SK-N-MC (cell line): ENCODE measurements around the gene S100A13.
"Not testable (repeated sequence)": the region's sequence is repeated elsewhere in the genome, so short reads cannot be mapped to it uniquely, and the experiment has no call there.

Experiments used
- DNase-seq: peaks from one replicate; pipeline ENCODE4 v3.0.0-alpha.2; 2011; ENCODE audit warnings: low read depth, low spot score
- H3K27ac ChIP-seq: fragments of 200-600 bp; sonication (generic); 2 replicates; pipeline ENCODE4 v1.5.1; 2016; ENCODE audit warnings: mixed run types
- H3K36me3 ChIP-seq: fragments of 200-600 bp; sonication (generic); 2 replicates; pipeline ENCODE4 v1.6.1; 2017; ENCODE audit warnings: antibody characterized with exemption, low read length, mixed read lengths; ENCODE audit not compliant: insufficient read depth
- H3K4me3 ChIP-seq: fragments of 200-600 bp; sonication (generic); 2 replicates; pipeline ENCODE4 v1.5.1; 2016
- H3K9ac ChIP-seq: fragments of 200-600 bp; sonication (generic); 2 replicates; pipeline ENCODE4 v1.8.0; 2017; ENCODE audit warnings: mixed run types, mixed read lengths; ENCODE audit not compliant: insufficient read length
- H3K9me3 ChIP-seq: fragments of 200-600 bp; sonication (generic); 2 replicates; pipeline ENCODE4 v1.6.1; 2017; ENCODE audit warnings: low read depth, mild to moderate bottlenecking, antibody characterized with exemption, low read length, moderate library complexity, mixed read lengths
- EZH2 ChIP-seq: fragments of 200-600 bp; sonication (generic); IDR thresholded peaks from one replicate; pipeline ENCODE4 v1.6.1; 2017; ENCODE audit warnings: antibody characterized with exemption
- FOXP2 ChIP-seq: optimal IDR thresholded peaks from 2 replicates; pipeline ENCODE3; 2011; ENCODE audit warnings: mild to moderate bottlenecking, moderate library complexity; ENCODE audit not compliant: insufficient read depth; ENCODE audit errors: extremely low read length, control extremely low read depth
- POLR2AphosphoS5 ChIP-seq: IDR thresholded peaks from 2 replicates; pipeline ENCODE4 v1.6.1; 2012; ENCODE audit warnings: mild to moderate bottlenecking, low read depth, low read length, borderline replicate concordance

Gene S100A13

DNA sequence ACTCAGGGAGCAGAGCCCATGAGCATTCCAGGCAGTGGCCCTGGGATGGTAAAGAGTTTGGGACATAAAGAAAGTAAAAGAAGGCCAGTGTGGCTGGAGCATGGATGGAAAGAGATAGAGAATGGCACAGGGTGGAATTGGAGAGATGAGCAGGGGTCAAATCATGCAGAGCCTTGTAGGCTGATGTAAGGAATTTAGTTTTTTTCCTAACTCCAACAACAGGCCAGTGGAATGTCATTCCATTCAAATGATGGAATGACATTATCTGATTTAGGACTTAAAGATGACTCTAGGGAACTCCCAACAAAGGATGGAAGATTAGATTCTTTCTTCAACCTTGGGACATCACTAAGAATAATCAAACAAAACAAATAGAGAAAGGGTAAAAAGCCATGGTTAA lies 48.8 kb downstream of the S100A13 start:
- TF ChIP-seq FOXP2 (no peak), POLR2AphosphoS5 (no peak), EZH2 (no peak)
- no peak overlapping the region for H3K9ac ChIP-seq
- no peaks in the 10 kb centered on the region for H3K9me3 ChIP-seq
- no peak overlapping the region for H3K27ac ChIP-seq
- H3K36me3 ChIP-seq, result no peaks in the 10 kb centered on the region
- no peak overlapping the region for H3K4me3 ChIP-seq
- DNase-seq, result no peak

DNA sequence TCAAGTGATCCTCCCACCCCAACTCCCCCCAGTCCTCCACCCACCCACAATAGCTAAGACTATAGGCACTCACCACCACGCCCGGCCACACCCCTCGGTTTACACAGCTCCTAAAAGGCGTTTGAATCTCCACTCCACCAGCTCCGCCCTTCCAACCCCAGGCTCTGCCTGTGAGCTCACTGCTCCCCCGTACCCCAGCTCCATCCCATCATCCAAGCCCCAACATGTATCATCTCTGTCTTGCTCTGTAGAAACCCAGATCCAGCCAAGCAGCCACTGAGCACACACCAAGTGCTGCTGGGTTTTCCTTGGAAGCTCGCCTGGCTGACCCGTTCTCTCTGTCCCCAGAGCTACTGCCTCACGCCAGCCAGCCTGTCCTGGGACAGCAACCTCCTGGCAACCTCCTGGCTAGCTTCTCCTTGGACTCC lies 49.7 kb downstream of the S100A13 start:
- H3K36me3 ChIP-seq, result no peaks in the 10 kb centered on the region
- no peak overlapping the region for H3K9ac ChIP-seq
- H3K4me3 ChIP-seq, result no peak overlapping the region
- H3K9me3 ChIP-seq, result no peaks in the 10 kb centered on the region
- DNase-seq, result no peak
- no peak for TF ChIP-seq EZH2
- TF ChIP-seq POLR2AphosphoS5, result no peak
- TF ChIP-seq FOXP2, result no peak
- no peak overlapping the region for H3K27ac ChIP-seq

DNA sequence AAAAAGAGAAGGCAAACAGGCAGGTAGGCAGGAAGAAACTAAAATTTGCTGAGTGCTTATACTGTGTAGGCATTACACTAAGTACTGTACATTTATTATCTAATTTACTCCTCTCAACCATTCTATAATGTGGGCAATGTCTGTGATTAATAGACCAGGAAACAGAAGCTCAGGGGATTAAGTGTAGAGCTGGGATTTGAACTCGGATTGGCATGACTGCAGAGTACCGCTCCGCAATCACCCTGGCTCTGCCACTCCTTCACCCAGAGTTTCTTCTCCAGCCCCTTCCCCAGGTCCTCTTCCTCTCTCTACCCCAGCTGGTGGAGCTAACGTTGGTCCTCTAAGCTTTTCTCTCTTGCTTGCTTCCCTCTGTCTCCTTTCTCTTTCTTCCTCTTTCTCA lies 50.2 kb downstream of the S100A13 start:
- Histone ChIP-seq H3K4me3 (no peak overlapping the region), H3K9ac (no peak overlapping the region), H3K27ac (no peak overlapping the region), H3K36me3 (no peaks in the 10 kb centered on the region), H3K9me3 (no peaks in the 10 kb centered on the region)
- DNase-seq, result no peak
- TF ChIP-seq EZH2 (no peak), POLR2AphosphoS5 (no peak), FOXP2 (no peak)

DNA sequence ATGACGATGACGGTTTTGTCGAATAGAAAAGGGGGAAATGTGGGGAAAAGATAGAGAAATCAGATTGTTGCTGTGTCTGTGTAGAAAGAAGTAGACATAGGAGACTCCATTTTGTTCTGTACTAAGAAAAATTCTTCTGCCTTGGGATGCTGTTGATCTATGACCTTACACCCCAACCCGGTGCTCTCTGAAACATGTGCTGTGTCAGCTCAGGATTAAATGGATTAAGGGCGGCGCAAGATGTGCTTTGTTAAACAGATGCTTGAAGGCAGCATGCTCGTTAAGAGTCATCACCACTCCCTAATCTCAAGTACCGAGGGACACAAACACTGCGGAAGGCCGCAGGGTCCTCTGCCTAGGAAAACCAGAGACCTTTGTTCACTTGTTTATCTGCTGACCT lies 51.8 kb downstream of the S100A13 start:
- not testable (repeated sequence) for H3K36me3 ChIP-seq, H3K9me3 ChIP-seq, H3K27ac ChIP-seq, DNase-seq, H3K4me3 ChIP-seq, H3K9ac ChIP-seq

DNA sequence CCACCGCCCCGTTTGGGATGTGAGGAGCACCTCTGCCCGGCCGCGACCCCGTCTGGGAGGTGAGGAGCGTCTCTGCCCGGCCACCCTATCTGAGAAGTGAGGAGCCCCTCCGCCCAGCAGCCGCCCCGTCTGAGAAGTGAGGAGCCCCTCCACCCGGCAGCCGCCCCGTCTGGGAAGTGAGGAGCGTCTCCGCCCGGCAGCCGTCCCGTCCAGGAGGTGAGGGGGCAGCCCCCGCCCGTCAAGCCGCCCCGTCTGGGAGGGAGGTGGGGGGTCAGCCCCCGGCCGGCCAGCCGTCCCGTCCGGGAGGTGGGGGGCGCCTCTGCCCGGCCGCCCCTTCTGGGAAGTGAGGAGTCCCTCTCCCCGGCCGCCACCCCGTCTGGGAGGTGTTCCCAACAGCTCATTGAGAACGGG lies 52.2 kb downstream of the S100A13 start:
- H3K36me3 ChIP-seq, H3K9me3 ChIP-seq, DNase-seq, H3K27ac ChIP-seq, H3K9ac ChIP-seq, H3K4me3 ChIP-seq: not testable (repeated sequence)

DNA sequence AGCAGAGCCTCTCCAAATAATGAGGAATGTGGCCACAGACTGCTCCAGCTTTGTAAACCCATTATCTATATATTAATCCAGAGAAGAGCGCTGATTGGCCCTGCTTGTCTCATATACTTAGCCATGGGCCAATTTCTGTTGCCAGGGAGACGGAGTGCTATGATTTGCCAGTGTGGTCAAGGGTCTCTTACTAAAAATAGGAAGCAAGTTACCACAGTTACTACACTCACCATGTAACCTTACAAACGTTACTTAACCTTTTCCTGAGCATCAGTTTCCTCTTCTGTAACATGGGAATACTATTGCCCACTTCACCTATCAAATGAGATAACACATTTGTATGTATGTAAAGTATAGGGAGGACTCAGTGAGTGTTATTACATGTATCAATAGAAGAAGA lies 54.0 kb downstream of the S100A13 start:
- Histone ChIP-seq H3K27ac (no peak overlapping the region), H3K4me3 (no peak overlapping the region), H3K36me3 (no peaks in the 10 kb centered on the region), H3K9ac (no peak overlapping the region), H3K9me3 (no peaks in the 10 kb centered on the region)
- TF ChIP-seq FOXP2, result no peak
- TF ChIP-seq POLR2AphosphoS5, result no peak
- TF ChIP-seq EZH2, result no peak
- DNase-seq, result no peak

DNA sequence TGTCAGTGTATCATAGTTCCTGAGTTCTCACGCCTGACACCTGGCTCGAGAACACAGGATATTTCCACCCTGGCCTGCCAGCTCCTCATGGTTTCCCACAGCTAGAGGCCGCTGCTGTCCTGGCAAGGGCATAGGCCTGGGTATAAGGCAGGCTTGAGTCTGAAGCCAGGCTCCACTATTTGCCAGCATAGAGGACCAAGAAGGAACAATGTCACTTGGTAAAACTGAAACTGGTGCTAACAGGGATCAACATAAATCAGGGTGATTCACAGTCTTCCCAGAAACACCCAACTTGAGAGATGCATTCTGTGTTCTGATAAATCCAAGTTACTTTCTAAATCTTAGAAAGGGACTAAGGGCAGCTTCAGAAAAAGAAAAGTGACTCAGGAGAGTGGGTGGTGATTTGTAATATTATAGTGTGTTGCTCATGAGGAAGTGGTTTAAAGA lies 54.7 kb downstream of the S100A13 start:
- no peak overlapping the region for H3K27ac ChIP-seq
- no peaks in the 10 kb centered on the region for H3K9me3 ChIP-seq
- no peak overlapping the region for H3K4me3 ChIP-seq
- TF ChIP-seq EZH2 (no peak), FOXP2 (no peak), POLR2AphosphoS5 (no peak)
- H3K9ac ChIP-seq, result no peak overlapping the region
- no peaks in the 10 kb centered on the region for H3K36me3 ChIP-seq
- DNase-seq, result no peak

DNA sequence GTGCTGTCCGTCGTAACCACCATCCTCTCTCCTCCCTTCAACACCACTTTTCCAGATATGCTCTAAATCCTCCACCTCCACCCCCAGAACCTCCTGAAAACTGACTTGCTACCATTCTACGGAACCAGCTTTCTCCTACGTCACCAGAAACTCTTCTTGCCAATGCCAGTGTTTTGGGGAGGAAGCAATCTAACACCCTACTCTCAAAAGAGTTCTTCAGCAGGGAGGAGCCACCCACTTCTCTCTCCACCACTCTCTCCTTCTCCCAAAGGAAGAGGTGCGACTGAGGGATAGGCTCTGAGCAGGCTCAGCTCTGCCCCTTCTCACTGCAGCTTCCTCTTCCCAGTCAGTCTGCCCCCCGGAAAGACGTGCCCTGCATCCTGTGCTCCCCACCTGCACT lies 55.6 kb downstream of the S100A13 start:
- TF ChIP-seq FOXP2 (no peak), EZH2 (no peak), POLR2AphosphoS5 (no peak)
- H3K9me3 ChIP-seq, result no peaks in the 10 kb centered on the region
- no peak overlapping the region for H3K27ac ChIP-seq
- H3K4me3 ChIP-seq, result no peak overlapping the region
- DNase-seq, result no peak
- no peaks in the 10 kb centered on the region for H3K36me3 ChIP-seq
- H3K9ac ChIP-seq, result no peak overlapping the region

DNA sequence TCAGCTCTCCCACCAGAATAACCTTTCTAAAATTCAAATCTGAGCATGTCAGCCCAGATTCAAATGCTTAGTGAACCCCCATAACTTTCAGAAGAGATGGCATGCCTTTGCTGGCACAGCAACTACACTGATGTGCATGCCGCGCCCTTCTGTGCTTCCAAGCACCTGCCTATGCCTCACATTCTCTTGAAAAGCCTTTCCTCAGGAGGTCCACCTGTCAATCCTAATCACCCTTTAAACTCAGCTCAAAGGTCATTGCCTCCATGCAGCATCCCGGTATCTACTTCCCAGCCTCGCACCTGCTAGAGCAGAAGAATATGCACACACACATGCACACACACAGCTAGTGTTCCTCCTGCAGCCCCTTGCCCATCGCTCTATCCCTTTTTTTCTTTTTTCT lies 56.4 kb downstream of the S100A13 start:
- Histone ChIP-seq H3K27ac (no peak overlapping the region), H3K36me3 (no peaks in the 10 kb centered on the region), H3K9me3 (no peaks in the 10 kb centered on the region), H3K4me3 (no peak overlapping the region), H3K9ac (no peak overlapping the region)
- TF ChIP-seq POLR2AphosphoS5 (no peak), FOXP2 (no peak), EZH2 (no peak)
- DNase-seq, result no peak
